Measurements from ENCODE around the gene RNF224. TPM values are rescaled to one million over a fixed set of nuclear protein-coding genes. Genes with fewer than 3 reads are reported as not detected.

The RNF224 gene
- not detected for total RNA-seq

DNA sequence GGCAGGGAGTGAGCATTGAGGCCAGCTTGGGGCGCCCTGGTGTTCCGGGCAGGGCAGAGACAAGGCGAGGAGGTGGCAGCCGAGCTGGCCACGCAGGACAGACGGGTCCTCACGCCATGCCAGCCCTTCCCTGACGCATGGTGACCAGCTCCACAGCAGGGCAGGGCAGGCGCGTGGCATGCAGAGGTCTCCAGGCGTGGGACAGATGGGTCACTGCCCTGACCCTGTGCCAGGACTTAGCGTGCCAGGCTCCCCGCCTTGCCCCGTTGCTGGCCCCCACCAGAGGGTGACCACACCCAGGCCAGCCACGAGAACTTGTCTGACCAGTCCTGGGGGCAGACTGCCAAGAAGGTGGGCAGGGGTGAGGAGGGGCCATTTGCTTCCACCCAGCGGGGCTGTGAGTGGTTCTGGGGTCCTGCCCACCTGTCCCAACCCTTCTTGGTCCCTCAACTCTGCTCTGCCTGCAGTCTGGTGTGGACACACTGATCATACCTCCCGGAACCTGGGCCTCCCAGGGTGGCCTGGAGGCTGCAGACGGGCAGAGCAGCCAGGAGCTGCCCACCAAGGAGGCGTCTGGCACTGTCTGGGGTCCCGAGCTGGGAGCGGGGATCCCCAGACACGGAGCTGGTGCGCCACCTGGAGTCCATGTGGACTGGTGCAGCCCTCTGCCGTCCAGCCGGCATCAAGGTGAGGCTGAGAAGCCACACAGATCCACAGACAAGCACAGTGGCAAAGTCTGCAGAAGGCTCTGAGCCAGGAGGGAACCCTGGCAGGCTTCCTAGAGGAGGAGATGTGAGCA lies at the start of gene RNF224:
RNF224 (plus strand) TSS at position 449 of the 799 bp plus-strand sequence. CDS start 834 bp downstream, outside the sequence.
- Mint-ChIP-seq H3K36me3 (no peaks in the 10 kb centered on the region), H3K9me3 (no peaks in the 10 kb centered on the region), H3K4me1 (peaks cover 6% of the 10 kb centered on the region), H3K27me3 (peaks cover 12% of the 10 kb centered on the region), H3K4me3 (no peak within 1 kb of the TSS), H3K27ac (peak within 1 kb of the TSS; percentile 64)
- peak; percentile 84 for DNase-seq

DNA sequence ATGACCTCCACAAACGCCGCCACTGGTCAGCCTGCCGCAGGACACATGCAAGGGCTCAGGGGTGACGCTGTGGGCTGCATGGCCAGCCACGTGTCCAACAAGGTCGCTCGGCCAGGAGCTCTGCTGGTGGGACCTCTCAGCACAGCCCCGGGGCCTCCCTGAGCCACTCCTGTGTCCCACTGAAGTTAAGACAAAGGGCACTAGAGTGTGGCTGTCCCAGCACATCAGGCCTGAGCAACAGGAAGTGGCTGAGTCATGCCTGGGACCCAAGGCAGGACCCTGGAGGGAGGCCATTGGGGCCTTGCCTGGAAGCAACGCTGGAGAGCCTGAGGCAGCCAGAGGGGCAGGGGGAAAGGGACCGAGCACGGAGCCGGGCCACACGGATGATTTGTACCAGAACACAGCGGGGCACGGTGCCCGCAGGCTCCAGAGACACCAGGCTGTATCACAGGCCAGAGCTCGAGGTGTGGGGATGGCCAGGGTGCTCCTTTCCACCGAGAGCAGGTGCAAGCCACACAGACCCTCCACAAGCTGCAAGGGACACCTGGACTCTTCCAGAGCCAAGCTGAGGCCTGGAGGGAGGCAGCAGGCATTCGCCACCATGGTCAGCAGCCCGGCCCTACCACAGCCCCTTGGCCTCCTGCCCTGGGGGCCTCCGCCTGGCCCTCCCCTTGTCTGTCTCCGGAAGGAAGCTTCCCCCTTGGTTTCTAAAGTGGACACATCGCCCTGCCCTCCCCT lies 48.9 kb upstream of the RNF224 start:
- Mint-ChIP-seq H3K27me3 (no peaks in the 10 kb centered on the region), H3K4me1 (peaks cover 5% of the 10 kb centered on the region), H3K27ac (no peak overlapping the region), H3K36me3 (peaks cover 3% of the 10 kb centered on the region), H3K4me3 (no peak overlapping the region), H3K9me3 (no peaks in the 10 kb centered on the region)
- no peak for DNase-seq

DNA sequence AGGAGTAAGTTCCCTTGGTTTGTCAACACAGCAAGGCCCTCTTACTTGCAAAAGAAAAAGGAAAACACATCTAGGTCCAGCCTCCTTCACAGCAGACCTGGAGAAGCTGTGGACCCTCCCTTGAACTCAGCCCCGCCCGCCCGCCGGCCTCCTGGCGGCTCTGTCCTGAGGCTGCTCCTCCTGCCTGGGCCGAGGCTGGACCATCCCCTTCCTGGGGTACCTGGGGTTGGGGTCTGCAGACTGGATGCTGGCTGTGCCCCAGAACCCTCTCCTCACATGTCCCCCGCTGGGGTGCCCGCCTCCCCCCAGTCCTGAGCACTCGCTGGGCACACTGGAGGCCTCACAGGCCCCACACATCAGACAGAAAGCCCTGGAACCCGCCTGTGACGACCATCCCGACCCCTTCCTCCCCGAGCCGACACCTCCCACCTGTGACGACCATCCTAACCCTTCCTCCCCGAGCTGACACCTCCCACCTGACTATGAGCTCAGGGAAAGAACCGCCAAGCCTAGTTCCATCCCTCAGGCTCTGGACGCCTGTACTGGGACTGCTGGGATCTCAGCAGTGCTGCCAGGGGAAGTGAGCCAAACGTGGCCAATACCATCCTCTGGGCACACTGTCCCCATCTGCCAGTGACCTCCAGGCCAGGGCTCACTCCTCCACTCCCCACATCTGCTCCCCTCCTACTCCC lies 48.2 kb upstream of the RNF224 start:
- Mint-ChIP-seq H3K27me3 (no peaks in the 10 kb centered on the region), H3K4me3 (no peak overlapping the region), H3K4me1 (peaks cover 5% of the 10 kb centered on the region), H3K27ac (no peak overlapping the region), H3K36me3 (peaks cover 3% of the 10 kb centered on the region), H3K9me3 (no peaks in the 10 kb centered on the region)
- no peak for DNase-seq

DNA sequence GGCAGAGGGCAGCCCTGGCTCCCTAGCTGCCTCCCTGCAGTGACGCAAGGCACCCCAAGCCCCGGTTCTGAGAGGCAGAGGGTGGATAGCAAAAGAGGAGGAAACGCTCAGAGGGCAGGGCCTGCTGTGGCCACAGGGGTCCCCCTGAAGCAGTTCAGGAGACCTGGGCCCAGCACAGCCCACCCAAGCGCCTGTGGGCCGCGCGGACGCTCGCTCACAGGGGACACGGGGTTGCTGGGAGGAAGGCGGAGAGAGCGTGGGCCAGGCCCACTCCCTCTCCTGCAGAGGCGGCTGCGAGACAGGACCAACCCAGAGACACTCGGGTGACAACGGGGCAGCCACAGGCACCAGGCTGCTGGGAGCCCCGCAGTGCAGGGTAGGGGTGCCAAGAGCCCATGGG lies 47.5 kb upstream of the RNF224 start:
- H3K36me3 Mint-ChIP-seq, result peaks cover 3% of the 10 kb centered on the region
- no peak overlapping the region for H3K4me3 Mint-ChIP-seq

DNA sequence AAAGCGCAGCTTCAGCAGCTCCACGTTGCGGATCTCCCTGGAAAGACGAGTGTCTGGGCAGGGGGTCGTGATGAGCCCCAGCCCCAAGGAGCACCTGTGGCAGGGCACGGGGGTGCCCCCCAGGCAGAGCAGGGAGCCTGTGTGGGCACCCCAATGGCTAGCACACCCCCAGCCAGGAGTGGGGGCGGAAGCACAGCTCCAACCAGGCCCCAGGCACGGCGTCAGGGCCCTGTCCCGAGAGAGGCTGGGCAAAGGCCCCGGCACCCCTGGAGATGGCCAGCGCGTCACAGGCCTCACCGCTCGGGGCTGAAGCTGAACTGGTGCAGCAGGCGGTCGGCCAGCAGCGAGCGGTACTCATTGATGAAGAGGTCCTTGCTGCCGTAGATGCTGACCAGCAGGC lies 46.8 kb upstream of the RNF224 start:
- H3K27me3 Mint-ChIP-seq, result no peaks in the 10 kb centered on the region

More for the DNA sequence above, 47.5 kb upstream of the RNF224 start:
- H3K9me3 Mint-ChIP-seq, result no peaks in the 10 kb centered on the region
- H3K4me1 Mint-ChIP-seq, result peaks cover 5% of the 10 kb centered on the region
- no peak for DNase-seq
- H3K27ac Mint-ChIP-seq, result no peak overlapping the region
- no peaks in the 10 kb centered on the region for H3K27me3 Mint-ChIP-seq

DNA sequence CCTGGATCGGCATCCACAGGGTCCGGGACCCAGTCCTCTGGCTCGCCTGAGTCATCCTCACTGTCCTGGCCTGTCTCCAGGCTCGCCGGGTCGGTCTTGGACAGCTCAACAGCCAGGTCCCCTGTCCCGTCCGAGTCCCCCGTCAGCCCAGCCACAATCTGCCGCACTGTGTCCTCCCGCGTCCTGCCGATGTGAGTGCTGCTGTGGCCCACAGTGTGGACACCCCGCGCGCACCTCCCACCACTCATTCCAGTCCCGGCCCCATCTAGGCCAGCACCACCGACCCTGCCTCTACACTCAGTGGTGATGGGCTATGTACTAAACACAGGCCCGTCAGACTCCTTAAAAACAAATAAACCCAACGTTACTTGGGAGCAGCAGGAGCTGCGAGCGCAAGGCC lies 45.6 kb upstream of the RNF224 start:
- Mint-ChIP-seq H3K4me1 (peaks cover 5% of the 10 kb centered on the region), H3K36me3 (peaks cover 3% of the 10 kb centered on the region), H3K27me3 (no peaks in the 10 kb centered on the region), H3K27ac (no peak overlapping the region), H3K9me3 (no peaks in the 10 kb centered on the region), H3K4me3 (no peak overlapping the region)
- no peak for DNase-seq

More for the DNA sequence above, 46.8 kb upstream of the RNF224 start:
- Mint-ChIP-seq H3K9me3 (no peaks in the 10 kb centered on the region), H3K4me1 (peaks cover 5% of the 10 kb centered on the region), H3K27ac (no peak overlapping the region), H3K36me3 (peaks cover 3% of the 10 kb centered on the region), H3K4me3 (no peak overlapping the region)
- DNase-seq, result no peak

DNA sequence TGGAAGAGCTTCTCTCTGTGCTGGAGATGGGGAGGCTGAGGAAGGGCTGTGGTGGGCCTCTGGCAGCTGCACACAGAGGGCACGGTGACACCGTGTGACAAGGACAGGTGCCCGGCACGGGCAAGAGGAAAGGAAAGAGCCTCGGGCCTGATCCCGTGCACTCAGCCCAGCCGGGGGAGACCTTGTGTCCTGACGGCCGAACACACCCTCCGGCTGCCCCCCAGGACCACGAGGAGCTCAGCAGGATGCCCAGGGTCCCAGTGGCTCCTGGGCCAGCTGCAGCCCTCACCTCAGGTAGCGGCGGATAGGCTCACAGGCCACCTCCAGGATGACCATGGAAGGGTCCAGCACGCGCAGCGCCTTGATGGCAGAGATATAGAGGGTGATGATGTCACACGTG lies 44.5 kb upstream of the RNF224 start:
- Mint-ChIP-seq H3K27ac (no peak overlapping the region), H3K36me3 (peaks cover 6% of the 10 kb centered on the region), H3K4me3 (no peak overlapping the region), H3K4me1 (peaks cover 16% of the 10 kb centered on the region), H3K27me3 (no peaks in the 10 kb centered on the region), H3K9me3 (no peaks in the 10 kb centered on the region)
- no peak for DNase-seq

DNA sequence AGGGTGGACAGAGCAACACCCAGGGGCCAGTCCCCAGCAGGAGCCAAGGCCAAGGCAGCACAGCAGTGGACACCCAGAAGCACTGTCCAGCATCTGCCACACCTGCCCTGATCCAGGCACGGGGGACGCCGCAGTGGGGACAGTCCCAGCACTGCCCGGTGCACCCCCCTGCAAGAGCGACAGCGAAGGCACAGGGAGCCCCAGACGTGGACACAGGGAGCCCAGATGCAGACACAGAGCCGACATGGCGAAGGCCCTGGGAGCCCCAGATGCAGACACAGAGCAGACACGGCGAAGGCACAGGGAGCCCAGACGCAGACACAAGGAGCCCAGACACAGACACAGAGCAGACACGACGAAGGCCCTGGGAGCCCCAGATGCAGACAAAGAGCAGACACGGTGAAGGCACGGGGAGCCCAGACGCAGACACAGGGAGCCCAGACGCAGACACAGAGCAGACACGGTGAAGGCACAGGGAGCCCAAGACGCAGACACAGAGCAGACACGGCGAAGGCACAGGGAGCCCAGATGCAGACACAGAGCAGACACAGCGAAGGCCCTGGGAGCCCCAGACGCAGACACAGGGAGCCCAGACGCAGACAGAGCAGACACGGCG lies 43.2 kb upstream of the RNF224 start:
- H3K4me3 Mint-ChIP-seq, result no peak overlapping the region
- H3K9me3 Mint-ChIP-seq, result no peaks in the 10 kb centered on the region
- no peaks in the 10 kb centered on the region for H3K27me3 Mint-ChIP-seq
- peaks cover 8% of the 10 kb centered on the region for H3K36me3 Mint-ChIP-seq
- H3K27ac Mint-ChIP-seq, result no peak overlapping the region
- DNase-seq, result no peak
- H3K4me1 Mint-ChIP-seq, result peaks cover 16% of the 10 kb centered on the region

DNA sequence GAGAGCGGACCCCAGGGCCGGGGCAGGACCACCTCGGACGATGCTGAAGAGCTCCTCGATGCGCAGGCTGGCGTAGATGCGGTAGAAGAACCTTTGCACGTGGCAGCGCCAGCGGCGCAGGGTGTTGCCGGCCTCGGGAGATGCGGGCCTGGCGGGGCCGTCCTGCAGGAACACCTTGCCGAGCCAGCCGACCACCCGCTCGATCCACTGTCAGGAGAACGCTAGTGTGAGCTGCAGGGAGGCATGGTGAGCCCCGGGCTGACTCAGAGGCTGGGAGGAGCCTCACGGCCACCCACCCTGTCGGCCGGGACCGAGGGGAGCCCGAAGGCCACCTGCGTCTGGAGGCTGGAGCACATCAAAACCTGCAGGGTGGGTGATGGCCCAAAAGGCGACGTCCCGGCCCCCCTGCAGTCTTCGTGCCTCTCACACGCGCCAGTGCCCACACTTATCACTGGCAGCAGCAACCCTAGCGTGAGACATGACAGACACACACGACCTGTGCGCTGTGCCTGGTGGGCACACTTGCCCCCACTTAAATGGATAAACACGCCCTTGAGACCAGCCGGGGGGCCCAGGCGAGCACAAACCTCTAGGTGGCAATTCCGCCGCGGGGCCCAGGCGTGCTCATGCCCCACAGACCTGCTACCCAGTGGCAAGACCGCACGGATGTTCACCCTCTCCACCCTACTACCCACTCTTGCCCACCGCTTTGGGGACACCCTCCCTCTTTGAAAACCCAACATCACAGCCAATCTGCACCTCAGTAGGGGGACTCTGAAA lies 42.2 kb upstream of the RNF224 start:
- no peak for DNase-seq
- no peak overlapping the region for H3K27ac Mint-ChIP-seq

DNA sequence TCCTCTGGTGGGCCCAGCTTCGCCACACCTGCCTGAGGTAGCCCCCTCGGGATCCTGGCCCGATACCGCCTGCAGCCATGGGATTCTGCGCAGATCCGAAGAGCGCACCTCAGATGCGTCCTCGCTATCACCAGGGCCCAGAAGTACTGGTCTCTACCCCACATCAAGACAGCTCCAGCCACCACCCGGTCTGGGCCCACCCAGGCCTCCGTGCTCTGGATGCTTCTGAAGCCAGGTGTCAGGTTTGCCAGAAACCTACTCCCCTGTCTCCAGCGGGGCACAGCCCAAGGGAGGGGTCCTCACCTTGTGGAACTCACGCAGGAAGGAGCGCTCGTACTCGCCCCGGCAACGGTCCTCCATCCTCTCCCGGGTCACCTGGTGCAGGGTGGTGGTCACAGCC lies 41.4 kb upstream of the RNF224 start:
- DNase-seq, result no peak
- Mint-ChIP-seq H3K27me3 (no peaks in the 10 kb centered on the region), H3K4me1 (peaks cover 23% of the 10 kb centered on the region), H3K27ac (no peak overlapping the region), H3K36me3 (peaks cover 11% of the 10 kb centered on the region), H3K9me3 (no peaks in the 10 kb centered on the region), H3K4me3 (no peak overlapping the region)

More for the DNA sequence above, 42.2 kb upstream of the RNF224 start:
- Mint-ChIP-seq H3K27me3 (no peaks in the 10 kb centered on the region), H3K9me3 (no peaks in the 10 kb centered on the region), H3K4me3 (no peak overlapping the region), H3K4me1 (peaks cover 20% of the 10 kb centered on the region), H3K36me3 (peaks cover 11% of the 10 kb centered on the region)

DNA sequence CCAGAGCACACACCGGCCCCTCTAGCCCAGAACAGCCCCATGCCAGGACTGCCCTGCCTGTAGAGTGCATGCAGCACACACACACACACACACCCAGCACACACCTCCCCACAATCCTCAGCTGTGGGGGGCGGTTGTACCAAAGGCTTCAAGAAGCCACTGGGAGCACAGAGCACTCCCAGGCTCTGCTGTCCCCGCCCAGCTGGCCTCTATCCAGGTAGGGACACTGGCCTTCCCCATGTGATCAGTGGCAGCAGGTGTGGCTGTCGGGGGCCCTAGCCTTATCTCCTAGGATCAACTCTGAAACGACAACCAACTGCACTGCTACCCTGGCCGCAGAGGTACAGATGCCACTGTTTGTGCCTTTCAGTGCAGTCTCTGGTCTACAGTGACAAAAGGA lies 40.9 kb upstream of the RNF224 start:
- Mint-ChIP-seq H3K9me3 (no peaks in the 10 kb centered on the region), H3K4me1 (peaks cover 25% of the 10 kb centered on the region), H3K27ac (no peak overlapping the region), H3K4me3 (peak overlapping the region; percentile 92), H3K36me3 (peaks cover 11% of the 10 kb centered on the region), H3K27me3 (no peaks in the 10 kb centered on the region)
- no peak for DNase-seq

DNA sequence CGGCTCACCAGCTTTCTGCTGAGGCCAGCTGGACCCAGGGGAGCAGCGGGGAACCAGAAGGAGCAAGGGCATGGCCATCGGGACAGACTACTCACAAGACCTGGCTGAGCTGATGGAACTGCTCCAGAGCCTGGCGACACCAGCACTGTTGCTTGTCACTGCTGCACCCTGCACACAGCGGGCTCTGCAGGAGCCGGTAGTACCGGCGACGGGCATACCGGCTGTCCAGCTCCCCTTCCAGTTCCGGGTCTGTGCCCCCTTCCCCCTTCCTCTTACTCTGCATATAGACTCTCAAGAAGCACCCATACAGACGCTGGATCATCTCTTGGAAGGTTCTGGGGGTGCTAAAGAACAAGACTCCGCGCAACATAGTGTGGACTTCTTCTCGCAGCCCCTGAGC lies 39.9 kb upstream of the RNF224 start:
- no peak for DNase-seq
- Mint-ChIP-seq H3K27ac (peak overlapping the region; percentile 87), H3K4me3 (peak overlapping the region; percentile 92), H3K36me3 (peaks cover 8% of the 10 kb centered on the region), H3K27me3 (no peaks in the 10 kb centered on the region), H3K9me3 (no peaks in the 10 kb centered on the region), H3K4me1 (peaks cover 25% of the 10 kb centered on the region)

DNA sequence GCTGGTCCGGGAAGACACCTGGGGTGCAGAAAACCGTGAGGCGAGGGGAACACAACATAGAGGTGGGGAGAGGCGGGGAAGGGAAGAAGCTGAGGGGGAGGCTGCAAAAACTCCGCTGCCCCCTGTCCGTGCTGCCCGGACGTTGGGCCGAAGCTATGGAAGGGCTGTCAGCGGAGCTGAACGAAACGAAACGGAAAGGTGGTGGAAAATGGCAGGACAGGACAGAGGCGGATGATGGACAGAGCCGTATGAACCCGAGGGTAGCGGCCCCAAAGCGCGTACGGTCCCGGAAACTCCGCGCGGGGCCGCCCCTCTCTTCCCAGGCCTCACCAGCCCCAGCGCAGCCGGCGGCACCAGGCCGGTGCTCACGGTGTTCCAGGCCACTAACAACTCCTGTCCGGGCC lies 39.2 kb upstream of the RNF224 start:
- DNase-seq, result no peak
- Mint-ChIP-seq H3K4me1 (peaks cover 25% of the 10 kb centered on the region), H3K4me3 (peak overlapping the region; percentile 92), H3K27me3 (no peaks in the 10 kb centered on the region), H3K9me3 (no peaks in the 10 kb centered on the region), H3K36me3 (peaks cover 8% of the 10 kb centered on the region), H3K27ac (peak overlapping the region; percentile 87)
